Measurements from ENCODE around the gene DRD1.

DRD1 gene

GRCh38 chr5:175394601-175395000 lies 49.4 kb downstream of the DRD1 start:
- Histone ChIP-seq H3K4me3 (replicated peaks; ENCODE audit: low read depth, low read length) (no peak overlapping the region), H3K36me3 (ENCODE audit: control insufficient read depth, insufficient read depth, low read length) (no peaks in the 10 kb centered on the region), H3K27me3 (replicated peaks; ENCODE audit: control insufficient read depth, insufficient read depth, low read length) (no peaks in the 10 kb centered on the region)
- no peak for TF ChIP-seq CTCF (IDR thresholded peaks at IDR 0.05; ENCODE audit: insufficient read depth, low read length, poor library complexity, severe bottlenecking)
- no peak for DNase-seq (ENCODE audit: extremely low read depth, insufficient read length)

- Histone ChIP-seq H3K4me3 (replicated peaks; ENCODE audit: low read depth, low read length) (no peak overlapping the region), H3K36me3 (ENCODE audit: control insufficient read depth, insufficient read depth, low read length) (no peaks in the 10 kb centered on the region), H3K27me3 (replicated peaks; ENCODE audit: control insufficient read depth, insufficient read depth, low read length) (no peaks in the 10 kb centered on the region)
- TF ChIP-seq CTCF (IDR thresholded peaks at IDR 0.05; ENCODE audit: insufficient read depth, low read length, poor library complexity, severe bottlenecking) = no peak
- no peak for DNase-seq (ENCODE audit: extremely low read depth, insufficient read length)
Measured at GRCh38 chr5:175393897-175394296, 50.1 kb downstream of the DRD1 start.

GRCh38 chr5:175392236-175392635 lies 51.7 kb downstream of the DRD1 start:
- DNase-seq (ENCODE audit: extremely low read depth, insufficient read length) = no peak
- H3K36me3 ChIP-seq (ENCODE audit: control insufficient read depth, insufficient read depth, low read length) = no peaks in the 10 kb centered on the region
- no peaks in the 10 kb centered on the region; the same call in 1 of the 2 replicates for H3K27me3 ChIP-seq (replicated peaks; ENCODE audit: control insufficient read depth, insufficient read depth, low read length)
- H3K4me3 ChIP-seq (replicated peaks; ENCODE audit: low read depth, low read length) = no peak overlapping the region
- no peak for TF ChIP-seq CTCF (IDR thresholded peaks at IDR 0.05; ENCODE audit: insufficient read depth, low read length, poor library complexity, severe bottlenecking)

GRCh38 chr5:175390352-175391083 lies 53.5 kb downstream of the DRD1 start:
- Histone ChIP-seq H3K36me3 (ENCODE audit: control insufficient read depth, insufficient read depth, low read length) (no peaks in the 10 kb centered on the region), H3K27me3 (replicated peaks; ENCODE audit: control insufficient read depth, insufficient read depth, low read length) (no peaks in the 10 kb centered on the region; the same call in 1 of the 2 replicates), H3K4me3 (replicated peaks; ENCODE audit: low read depth, low read length) (no peak overlapping the region)
- TF ChIP-seq CTCF (IDR thresholded peaks at IDR 0.05; ENCODE audit: insufficient read depth, low read length, poor library complexity, severe bottlenecking) = no peak
- no peak for DNase-seq (ENCODE audit: extremely low read depth, insufficient read length)
